HG03039 (cell line): ENCODE measurements around the gene PEAR1.

Experiments
- ATAC-seq: cut with Tn5 transposase; IDR thresholded peaks from one replicate; pipeline ENCODE4 v1.9.1; 2021; ENCODE audit warnings: mild to moderate bottlenecking, moderate library complexity; ENCODE audit not compliant: unreplicated experiment

PEAR1 gene

DNA sequence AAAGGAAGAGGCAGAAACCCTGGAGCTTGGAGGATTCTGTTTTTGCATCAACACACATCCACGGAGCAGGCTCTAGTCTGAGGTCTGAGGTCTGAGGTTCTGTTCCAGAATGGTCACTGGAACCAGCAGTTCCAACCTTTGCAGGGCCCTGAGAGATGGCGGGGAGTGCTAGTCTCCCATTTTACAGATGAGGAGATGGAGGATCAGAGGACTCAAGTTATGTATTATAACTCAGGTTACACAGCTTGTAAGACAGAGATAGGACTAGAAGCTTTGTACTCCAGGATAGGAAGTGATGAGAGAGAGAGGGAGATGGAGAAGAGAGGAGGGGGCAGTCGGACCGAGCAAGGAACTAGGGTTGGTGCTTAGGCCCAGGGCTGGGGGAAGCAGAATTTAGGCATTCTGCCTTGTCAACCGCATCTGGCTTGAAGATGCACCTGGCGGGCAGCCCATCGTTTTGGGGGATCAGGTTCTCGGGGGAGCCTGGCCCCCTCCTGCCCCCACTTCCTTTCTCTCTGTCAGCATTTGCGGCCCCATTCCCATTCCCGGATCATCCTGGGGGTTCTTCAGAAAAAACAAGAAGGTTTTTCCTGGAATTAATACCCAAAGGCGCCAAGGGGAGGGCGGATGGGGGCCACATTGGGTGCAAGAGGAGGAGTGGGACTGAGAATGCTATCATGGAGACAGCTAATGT lies 5.6 kb downstream of the PEAR1 start:
- ATAC-seq = no peak

DNA sequence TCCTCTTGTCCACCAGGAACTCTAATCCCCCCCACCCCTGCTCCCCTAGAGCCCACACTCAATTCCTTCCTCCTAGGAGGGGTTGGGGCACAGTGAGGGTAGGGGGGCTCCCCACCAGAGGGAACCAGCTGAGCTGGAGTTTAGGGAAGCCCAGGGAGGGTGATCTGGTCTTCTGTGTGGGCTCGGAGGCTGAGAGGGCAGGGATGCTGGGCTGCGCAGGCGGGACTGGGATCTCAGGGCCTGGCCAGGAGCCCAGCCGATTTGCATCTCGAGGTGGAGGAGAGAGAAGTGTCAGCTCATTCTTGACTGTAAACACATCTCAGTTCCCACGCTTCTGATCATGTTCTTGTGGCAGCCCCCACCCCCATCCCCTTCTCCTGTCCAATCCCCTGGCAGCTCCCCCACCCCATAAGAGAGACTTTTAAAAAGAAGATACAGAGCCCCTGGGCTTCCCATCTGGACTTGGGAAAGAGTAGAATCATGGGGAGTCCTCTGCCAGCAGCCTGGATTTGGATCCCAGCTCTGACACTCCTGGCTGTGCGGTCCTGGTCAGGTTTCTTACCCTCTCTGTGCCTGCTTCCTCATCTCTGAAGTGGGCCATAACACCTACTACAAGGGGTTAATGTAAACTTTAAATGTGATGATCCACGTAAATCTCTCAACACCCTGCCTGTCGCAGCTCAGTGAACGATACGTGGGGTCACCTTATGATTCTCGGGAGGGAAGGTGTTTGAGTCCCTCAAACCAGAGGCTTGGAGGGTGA lies 6.6 kb downstream of the PEAR1 start:
- ATAC-seq = no peak

DNA sequence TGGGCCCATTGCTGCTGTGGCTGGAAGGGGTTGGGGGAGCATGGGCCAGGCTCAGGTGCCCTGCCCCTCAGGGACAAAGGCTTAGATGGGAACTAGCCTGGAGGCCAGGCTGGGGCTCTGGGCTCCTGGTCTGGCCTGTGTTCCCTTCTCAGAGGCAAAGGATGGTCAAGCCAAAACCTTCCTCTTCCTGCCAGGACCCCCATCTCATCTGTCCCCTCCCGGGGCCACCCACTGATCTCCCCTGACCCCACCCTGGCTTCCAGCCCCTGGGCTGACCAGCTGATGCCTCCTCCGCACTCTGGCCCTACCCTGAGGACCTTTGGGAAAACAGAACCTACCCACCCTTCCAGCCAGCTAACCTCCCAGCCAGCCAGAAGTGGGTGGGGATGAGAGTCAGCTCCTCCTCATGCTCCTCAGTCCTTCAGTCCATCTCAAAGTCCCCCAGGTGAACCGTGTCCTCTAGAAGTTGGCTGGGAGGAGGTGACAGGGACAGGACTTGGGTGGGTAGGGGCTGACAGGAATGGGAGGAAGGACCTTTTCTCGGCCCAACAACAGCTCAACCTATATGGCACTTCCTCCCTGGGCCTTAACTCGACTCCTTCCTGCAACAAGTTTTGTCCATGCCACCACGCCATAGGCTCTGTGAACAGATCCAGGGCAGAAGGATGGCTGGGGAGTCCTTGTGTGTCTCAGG lies 7.5 kb downstream of the PEAR1 start:
- ATAC-seq = no peak

DNA sequence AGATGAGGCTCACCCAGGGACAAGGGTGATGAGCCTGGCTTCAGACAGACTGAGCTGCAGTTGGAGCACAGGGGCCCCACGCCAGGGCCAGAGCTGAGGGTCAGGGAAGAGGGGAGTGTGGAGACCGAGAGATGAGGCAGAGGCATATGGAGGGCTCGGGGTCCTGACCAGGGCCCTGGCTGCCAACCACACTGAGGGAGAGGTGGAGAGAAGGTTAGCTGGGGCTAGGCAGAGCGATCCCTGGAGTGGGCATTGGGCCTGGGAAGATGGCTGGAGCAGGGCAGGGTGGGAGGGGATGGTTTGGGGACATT lies 8.0 kb downstream of the PEAR1 start:
- ATAC-seq = no peak

DNA sequence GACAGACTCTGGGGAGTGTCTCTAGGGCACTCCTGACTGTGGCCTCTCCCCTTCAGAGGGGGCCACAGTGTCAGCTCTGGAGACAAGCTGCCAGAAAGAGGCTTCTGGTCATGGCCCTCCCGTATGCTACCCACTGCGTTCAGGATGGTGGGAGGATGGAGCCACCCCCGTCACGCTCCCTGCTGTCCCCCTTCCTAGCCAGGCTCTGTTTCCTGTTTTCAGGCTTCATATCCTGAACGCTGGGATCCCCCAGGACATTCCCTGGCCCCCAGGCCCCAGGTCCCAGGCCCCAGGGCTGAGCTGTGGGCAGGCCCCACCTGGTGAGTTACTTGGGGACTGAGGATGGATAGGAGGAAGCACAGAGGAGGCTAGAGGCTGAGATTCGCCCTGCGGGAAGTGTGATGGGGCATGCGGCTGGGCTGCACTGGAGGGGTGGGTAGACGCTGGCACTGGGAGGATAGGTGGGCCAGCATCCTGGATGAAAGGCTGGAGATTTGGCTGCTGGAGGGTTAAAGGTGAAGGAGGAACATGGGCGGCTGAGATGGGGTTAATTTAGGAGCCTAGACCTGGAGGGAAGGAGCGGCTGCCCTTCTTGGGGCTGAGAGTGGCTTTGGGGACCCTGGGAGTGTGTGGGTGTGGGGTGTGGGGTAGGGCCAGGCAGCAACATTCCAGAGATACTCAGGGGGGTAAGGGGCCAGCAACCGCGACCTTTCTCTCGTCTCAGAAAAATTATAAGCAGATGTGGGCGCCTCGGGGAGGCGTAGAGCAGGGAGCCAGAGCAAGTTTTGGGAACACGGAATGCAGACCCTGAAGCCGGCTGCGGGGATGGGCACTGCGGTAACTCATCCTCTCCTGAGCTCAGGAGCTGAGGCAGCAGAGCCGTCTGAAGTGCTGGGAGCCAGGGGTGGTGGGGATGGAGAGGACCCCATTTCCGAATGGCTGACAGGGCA lies 8.7 kb downstream of the PEAR1 start:
- ATAC-seq = no peak

DNA sequence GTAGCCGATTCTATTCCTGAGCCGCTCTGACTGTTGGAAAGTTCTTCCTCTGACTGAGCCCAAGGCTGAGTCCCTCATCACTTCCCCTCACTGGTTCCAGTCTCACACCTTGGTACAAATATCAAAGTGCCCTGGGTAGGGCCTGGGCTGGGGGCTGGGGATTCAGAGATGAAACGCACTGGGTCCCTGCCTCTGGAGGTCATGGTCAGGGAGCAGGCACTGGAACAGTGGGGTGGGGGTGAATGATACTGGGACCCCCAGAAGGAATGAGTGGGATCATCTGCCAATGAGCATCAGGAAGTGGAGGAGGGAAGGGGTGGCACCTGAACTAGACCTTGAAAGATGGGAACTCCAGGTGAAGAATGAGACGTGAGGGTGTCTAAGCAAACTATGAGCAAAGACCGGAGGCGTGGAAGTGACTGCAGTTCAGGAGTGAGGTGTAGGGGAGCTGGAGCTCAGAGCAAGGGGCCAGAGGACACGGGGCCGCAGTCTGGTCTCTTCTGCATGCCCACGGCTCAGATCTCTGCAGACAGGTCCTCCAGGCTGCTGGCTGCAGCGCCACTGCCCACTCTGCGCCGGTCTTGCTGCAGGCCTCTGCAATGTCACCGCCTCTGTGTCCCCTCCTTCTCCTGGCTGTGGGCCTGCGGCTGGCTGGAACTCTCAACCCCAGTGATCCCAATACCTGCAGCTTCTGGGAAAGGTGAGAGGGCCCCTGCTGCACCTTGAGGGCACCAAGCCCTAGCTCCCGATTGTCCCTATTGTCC lies 10.0 kb downstream of the PEAR1 start:
- no peak for ATAC-seq

DNA sequence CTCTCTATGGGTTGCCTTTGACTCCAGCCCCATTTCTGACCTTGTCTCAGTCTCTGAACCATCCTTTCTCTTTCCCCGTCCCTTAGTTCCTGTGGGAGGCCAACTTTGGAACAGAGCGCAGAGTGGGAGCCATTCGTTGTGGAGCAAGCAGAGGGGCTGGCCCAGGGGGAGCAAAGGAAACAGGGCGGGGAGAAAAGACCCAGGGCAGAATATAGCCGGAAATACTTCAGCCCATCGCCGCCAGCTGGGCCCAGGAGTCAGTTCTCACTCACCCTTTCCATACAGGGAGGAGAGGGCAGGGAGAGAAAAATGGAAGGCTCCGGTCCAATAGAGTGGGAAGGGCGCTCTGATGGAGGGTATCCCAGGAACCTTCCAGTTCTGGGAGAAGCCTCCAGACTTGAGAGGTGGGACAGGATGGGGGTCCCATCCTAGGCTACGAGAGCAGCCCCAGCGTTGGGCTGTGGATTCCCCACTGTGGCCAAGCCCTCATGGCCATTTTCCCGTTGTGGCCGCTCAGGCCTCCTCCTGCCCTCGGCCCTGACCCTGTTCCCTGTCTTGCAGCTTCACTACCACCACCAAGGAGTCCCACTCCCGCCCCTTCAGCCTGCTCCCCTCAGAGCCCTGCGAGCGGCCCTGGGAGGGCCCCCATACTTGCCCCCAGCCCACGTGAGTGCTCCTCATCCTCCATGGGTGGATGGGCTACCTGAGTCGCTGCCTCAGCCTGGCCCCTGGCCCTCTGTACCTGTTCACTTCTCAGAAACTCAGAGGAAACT lies 10.9 kb downstream of the PEAR1 start:
- no peak for ATAC-seq

DNA sequence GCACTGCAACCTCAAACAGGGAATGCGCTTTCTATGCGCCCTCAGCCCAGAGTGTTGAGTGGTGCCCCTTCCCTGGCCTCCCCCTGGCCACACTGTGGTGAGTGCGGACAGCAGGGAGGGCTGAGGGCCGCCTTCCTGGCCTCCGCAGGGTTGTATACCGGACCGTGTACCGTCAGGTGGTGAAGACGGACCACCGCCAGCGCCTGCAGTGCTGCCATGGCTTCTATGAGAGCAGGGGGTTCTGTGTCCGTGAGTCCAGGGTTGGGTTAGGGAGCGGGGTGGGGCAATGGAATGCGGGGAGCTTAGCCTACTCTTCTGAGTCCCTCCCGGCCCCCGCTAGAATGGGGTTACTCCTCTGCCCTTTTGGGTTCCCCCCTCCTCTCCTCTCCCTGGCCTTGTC lies 11.7 kb downstream of the PEAR1 start:
- ATAC-seq = no peak

DNA sequence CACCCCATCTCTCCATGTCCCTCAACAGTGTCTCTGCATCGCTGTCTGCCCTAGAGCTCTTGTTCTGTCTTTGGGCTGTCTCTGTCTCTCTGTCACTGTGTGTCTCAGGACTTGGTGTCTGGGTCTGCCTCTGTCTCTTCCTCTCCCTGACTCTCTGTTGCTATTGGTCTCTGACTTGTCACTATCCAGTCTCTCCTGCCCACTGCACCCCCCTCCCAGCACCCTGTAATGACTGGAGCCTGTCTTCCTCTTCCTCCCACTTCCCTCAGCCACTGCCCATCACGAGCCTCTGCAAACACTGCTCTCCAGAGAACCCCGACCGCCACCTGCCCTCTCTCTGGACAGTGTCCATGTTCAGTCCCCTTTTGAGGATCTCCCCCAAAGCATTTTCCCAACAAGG lies 12.1 kb downstream of the PEAR1 start:
- no peak for ATAC-seq

DNA sequence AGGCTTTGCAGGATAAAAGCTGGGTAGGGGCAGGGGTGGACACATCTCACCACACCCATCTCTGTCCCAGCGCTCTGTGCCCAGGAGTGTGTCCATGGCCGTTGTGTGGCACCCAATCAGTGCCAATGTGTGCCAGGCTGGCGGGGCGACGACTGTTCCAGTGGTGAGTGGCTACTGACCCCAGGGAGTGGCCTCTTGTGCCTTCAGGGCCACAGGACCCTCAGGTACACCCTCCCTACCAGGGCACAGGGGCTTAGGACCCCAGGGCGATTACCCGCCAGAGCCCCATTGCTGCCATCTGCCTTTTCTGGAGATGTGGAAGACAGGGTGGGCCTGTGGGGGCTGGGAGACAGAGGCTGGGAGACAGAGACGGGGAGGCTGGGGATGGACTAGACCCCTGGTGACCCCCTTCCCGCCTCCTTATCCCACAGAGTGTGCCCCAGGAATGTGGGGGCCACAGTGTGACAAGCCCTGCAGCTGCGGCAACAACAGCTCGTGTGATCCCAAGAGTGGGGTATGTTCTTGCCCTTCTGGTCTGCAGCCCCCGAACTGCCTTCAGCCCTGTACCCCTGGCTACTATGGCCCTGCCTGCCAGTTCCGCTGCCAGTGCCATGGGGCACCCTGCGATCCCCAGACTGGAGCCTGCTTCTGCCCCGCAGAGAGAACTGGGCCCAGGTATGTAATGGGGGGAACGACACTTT lies 12.8 kb downstream of the PEAR1 start:
- ATAC-seq = no peak

DNA sequence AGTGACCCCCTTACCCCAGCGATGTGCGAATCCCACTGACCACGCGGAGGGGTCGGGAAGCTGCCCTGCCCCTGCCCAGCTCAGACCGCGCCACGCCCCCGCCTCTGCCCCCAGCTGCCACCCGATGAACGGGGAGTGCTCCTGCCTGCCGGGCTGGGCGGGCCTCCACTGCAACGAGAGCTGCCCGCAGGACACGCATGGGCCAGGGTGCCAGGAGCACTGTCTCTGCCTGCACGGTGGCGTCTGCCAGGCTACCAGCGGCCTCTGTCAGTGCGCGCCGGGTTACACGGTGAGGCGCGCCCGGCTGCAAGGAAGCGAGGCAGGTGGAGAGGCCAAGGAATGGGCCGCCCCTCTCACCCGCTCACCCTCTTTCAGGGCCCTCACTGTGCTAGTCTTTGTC lies 15.0 kb downstream of the PEAR1 start:
- no peak for ATAC-seq

DNA sequence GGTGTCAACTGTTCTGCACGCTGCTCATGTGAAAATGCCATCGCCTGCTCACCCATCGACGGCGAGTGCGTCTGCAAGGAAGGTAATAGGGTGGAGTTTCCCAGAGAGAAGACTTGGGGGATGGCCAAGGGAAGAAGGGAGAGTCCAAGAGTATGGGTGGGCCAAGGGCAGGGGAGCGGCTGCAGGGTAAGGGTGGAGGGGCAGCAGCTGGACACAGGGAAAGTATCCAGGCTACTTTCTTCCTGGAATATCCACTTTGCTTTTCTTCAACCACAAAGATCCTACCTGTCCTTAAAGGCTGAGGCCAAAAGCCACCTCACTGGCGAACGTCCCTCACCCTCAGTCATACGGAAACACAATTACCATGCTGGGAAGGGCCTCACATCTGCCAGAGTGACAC lies 15.4 kb downstream of the PEAR1 start:
- ATAC-seq = no peak

DNA sequence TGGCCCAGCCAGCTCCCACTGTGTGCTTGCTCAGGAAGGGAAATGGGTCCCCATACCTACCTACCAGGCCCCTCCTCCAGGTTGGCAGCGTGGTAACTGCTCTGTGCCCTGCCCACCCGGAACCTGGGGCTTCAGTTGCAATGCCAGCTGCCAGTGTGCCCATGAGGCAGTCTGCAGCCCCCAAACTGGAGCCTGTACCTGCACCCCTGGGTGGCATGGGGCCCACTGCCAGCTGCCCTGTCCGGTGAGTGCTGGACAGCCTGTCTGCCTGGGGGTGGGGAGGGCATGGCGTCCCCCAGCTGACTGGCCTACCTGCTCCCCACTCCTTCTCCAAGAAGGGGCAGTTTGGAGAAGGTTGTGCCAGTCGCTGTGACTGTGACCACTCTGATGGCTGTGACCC lies 16.2 kb downstream of the PEAR1 start:
- ATAC-seq = no peak

DNA sequence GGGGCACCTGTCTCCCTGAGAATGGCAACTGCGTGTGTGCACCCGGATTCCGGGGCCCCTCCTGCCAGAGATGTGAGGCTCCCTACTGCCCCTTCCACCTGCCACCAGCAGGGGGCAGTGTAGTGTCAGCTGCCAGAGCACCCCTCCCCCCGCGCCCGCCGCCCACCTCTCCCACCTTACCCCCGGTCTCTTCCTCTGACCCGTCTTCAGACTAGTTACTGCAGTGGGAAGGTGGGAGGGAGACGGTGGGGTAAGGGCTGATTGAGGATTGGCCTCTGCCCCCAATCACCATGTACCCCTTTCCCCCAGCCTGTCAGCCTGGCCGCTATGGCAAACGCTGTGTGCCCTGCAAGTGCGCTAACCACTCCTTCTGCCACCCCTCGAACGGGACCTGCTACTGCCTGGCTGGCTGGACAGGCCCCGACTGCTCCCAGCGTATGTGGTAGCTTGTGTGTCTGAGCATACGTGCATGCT lies 16.8 kb downstream of the PEAR1 start:
- ATAC-seq = no peak

DNA sequence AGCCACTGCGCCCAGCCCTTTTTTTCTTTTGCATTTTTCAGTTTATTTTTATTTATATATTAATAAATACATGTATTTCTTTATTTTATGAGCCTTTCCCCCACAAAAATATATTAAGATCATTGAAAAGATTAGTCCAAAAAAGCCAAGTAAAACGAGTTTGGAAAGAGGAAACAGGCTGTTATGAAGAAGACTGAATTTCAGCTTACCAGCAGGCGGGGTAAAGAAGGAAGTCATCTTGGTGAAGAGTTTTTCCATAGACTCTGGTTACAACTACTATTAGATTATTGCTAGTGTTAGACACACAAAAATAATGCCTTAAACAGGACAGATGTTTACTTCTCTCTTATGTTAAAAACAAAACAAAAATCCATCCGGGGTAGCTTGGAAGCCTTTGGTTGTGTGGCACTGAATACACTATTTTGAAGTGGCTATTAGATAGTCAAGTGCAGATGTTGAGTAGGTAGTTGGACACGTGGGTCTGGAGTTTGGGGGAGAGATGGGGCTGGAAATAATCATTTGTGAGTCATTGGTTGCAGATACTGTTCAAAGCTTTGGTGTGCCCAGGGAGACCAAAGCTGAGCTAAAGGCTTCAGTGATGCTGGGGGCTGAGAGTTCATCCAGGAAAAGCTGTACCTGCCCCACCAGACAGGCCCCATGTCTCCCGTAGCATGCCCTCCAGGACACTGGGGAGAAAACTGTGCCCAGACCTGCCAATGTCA lies 18.2 kb downstream of the PEAR1 start:
- ATAC-seq = no peak

DNA sequence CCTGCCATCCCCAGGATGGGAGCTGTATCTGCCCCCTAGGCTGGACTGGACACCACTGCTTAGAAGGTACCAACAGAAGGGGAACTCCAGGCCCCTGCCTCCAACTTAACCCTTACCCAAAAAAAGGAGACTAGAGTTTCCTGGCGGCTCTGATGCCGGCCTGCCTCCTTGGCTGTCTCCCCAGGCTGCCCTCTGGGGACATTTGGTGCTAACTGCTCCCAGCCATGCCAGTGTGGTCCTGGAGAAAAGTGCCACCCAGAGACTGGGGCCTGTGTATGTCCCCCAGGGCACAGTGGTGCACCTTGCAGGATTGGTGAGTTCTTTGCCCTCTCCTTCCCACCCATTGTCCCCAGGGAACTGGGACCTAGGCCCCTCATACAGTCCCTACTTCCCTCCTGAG lies 18.8 kb downstream of the PEAR1 start:
- no peak for ATAC-seq

DNA sequence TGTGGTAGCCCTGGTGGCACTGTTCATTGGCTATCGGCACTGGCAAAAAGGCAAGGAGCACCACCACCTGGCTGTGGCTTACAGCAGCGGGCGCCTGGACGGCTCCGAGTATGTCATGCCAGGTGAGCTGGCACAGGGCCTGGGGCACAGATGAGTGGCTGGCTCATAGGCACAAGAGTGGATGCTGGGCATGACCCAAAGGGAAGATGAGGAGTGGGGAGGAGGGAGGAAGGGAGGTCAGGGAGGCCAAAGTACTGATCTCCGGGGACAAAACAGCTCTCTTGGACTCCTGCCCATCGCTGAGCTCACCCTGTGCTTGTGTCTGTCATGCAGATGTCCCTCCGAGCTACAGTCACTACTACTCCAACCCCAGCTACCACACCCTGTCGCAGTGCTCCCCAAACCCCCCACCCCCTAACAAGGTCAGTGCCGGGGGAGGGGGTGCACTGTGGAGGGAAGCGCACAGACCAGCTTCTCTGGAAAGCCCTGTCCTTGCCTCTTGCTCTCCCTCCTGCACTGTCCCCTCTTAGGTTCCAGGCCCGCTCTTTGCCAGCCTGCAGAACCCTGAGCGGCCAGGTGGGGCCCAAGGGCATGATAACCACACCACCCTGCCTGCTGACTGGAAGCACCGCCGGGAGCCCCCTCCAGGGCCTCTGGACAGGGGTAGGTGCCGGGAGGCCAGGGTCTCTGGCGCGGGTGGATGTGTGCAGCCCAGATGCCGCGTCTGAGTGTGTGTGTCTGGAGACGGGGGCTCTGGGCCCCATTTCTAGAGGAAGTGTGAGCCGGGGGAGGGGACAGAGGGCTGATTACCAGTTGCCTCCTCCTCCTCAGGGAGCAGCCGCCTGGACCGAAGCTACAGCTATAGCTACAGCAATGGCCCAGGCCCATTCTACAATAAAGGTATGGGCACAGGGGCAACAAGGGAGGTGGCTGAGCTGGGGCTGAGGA lies 19.6 kb downstream of the PEAR1 start:
- no peak for ATAC-seq
